Measurements from ENCODE around the gene RAPGEF5. TPM values are rescaled to one million over a fixed set of nuclear protein-coding genes. Genes with fewer than 3 reads are reported as not detected.

The RAPGEF5 gene
- total RNA-seq, 1 experiment from 2014 or later, result 13.3 TPM

DNA sequence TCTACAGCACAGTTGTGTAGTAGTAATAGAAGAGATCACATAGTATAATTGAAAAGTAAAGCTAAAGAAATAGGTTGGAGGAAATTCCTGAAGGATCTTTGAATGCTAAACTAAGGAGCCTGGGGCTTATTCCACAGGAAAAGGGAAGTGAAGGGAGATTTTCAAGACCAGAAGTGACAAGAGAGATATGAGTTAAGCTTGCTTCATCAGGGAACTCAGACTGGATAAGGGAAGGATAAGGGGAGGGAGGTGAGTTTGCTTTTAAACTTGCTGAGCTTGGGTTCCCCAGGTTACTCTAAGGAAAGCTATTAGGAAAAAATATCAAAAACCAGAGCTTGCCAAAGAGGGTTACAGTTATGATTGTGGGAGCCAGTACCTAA is 182.4 kb downstream of the RAPGEF5 start:
- no peak overlapping the region for H3K14ac ChIP-seq (ENCODE audit: insufficient read depth, low read length)
- H2BK5ac ChIP-seq (ENCODE audit: insufficient read length, low read length), result no peak overlapping the region
- no peaks in the 10 kb centered on the region for H4K20me1 ChIP-seq (ENCODE audit: control insufficient read depth, insufficient read depth, insufficient read length)
- no peak overlapping the region for H3K9ac ChIP-seq (ENCODE audit: extremely low read depth, insufficient read length, low read length)
- no peak for TF ChIP-seq CTCF (conservative IDR thresholded peaks at IDR 0.05)
- Mint-ChIP-seq H3K27ac (peak overlapping the region in 2 of 3 experiments; percentile 2 to 54; a peak in 2 of 7 replicates), H3K27me3 (ENCODE audit: low read depth) (no peaks in the 10 kb centered on the region), H3K4me1 (peaks cover 8 to 12% of the 10 kb centered on the region in 2 experiments), H3K4me3 (no peak overlapping the region), H3K9me3 (peaks cover 0 to 12% of the 10 kb centered on the region in 2 experiments; a peak in 2 of 5 replicates), H3K36me3 (ENCODE audit: insufficient read depth in 1 of 3, low read depth in 3 of 3) (peaks cover 2 to 26% (median 24%) of the 10 kb centered on the region in 3 experiments; a peak in 5 of 7 replicates)
- H3K27ac ChIP-seq (ENCODE audit: insufficient read length, low read depth, low read length), result no peak overlapping the region
- no peak overlapping the region for H3K56ac ChIP-seq (ENCODE audit: insufficient read length, low read depth, low read length)
- no peak overlapping the region for H2AFZ ChIP-seq (ENCODE audit: low read length)
- H3K4me2 ChIP-seq (ENCODE audit: insufficient read depth, insufficient read length, low read length), result no peak overlapping the region
- no peak overlapping the region for H4K91ac ChIP-seq (ENCODE audit: insufficient read length, low read depth, low read length)
- H3K4ac ChIP-seq (ENCODE audit: low read depth, low read length), result no peak overlapping the region
- H3K18ac ChIP-seq (ENCODE audit: insufficient read length, low read depth, low read length), result no peak overlapping the region
- no peak overlapping the region for H4K5ac ChIP-seq (ENCODE audit: insufficient read length, low read depth, low read length)
- no peaks in the 10 kb centered on the region for H3K27me3 ChIP-seq (ENCODE audit: insufficient read depth, low read length)
- H3T11ph ChIP-seq (ENCODE audit: low read length), result no peak overlapping the region
- no peak overlapping the region for H2AK5ac ChIP-seq (ENCODE audit: insufficient read length, low read length)
- no peak for DNase-seq
- no peaks in the 10 kb centered on the region for H3K9me3 ChIP-seq (ENCODE audit: control insufficient read depth, low read depth, low read length)
- H2BK120ac ChIP-seq (ENCODE audit: low read depth, low read length, poor library complexity, severe bottlenecking), result no peak overlapping the region
- no peak overlapping the region for H4K8ac ChIP-seq (replicated peaks; ENCODE audit: insufficient read length, low read depth, low read length)
- H2BK12ac ChIP-seq (ENCODE audit: insufficient read length, low read depth, low read length), result no peak overlapping the region
- no peaks in the 10 kb centered on the region for H3K79me2 ChIP-seq (ENCODE audit: insufficient read depth, low read length)
- H2BK20ac ChIP-seq (ENCODE audit: low read depth, low read length, poor library complexity, severe bottlenecking), result no peak overlapping the region
- H3K4me1 ChIP-seq (ENCODE audit: insufficient read depth, low read length), result no peaks in the 10 kb centered on the region
- H2BK15ac ChIP-seq (ENCODE audit: low read depth, low read length), result no peak overlapping the region
- no peak overlapping the region for H3K23ac ChIP-seq (ENCODE audit: insufficient read length, low read depth, low read length)
- H3K79me1 ChIP-seq (ENCODE audit: insufficient read depth, low read depth, low read length, poor library complexity, severe bottlenecking), result no peaks in the 10 kb centered on the region
- H3K23me2 ChIP-seq (ENCODE audit: insufficient read length, low read depth, low read length, poor library complexity, severe bottlenecking), result no peaks in the 10 kb centered on the region

Measured in H9 (cell line).